Measurements from ENCODE around the gene STX8. TPM values are rescaled to one million over a fixed set of nuclear protein-coding genes. Genes with fewer than 3 reads are reported as not detected.

Gene STX8
- total and polyA plus RNA-seq, 9 of the 15 experiments (the other 6 are each of a cell fraction or from before 2014, with no cell fraction given), result 14.6 to 42.5 (median 22.1) TPM

DNA sequence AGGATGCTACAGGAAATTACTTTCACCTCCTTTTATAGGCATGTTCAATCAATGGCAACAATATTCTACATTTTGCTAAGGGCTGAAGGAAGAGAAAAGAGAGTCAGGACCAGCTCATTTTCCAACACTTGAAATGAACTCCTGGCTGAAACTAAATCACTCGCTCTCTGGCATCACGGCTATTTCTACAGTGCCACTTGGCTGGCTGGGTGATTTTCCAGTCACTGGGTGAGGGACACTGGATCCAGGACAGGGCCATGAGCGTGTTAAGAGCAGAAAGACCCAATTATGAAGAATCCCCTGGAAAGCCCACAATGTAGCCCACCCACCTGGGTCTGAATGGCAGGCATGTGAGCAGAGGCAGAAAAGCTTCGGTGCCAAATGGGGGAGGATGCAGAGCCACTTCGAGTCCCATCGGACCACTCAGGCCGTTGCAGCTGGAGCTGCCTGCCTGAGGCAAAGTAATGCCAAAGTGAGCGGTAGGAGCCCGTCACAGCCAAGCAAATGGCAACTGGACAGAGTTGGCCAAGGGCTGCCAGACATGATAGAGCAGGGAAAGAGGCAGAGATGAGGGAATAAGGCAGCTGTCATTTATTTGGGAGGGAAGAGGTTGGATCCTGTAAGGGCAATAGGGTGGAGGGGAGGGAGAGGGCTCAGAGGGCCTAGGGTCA, 246.2 kb downstream of the STX8 start:
- Histone ChIP-seq H3K27me3 (ENCODE audit: control insufficient read depth in 2 of 2, insufficient read depth in 2 of 2, low read length in 2 of 2) (peaks cover 0 to 10% of the 10 kb centered on the region in 2 experiments; a peak in 1 of 5 replicates), H3K9me1 (ENCODE audit: control insufficient read depth, insufficient read depth, low read length) (no peaks in the 10 kb centered on the region), H3K27ac (ENCODE audit: extremely low read depth, low read depth, low read length) (no peak overlapping the region), H3K4me2 (ENCODE audit: insufficient read depth, low read length) (no peak overlapping the region), H3K9ac (ENCODE audit: insufficient read depth in 1 of 2, low read depth in 2 of 2, low read length in 2 of 2) (no peak overlapping the region), H3K79me2 (ENCODE audit: control insufficient read depth, insufficient read depth, low read length) (no peaks in the 10 kb centered on the region), H2AFZ (ENCODE audit: low read depth, low read length) (no peak overlapping the region), H3K4me3 (no peak overlapping the region), H3K9me3 (replicated peaks; ENCODE audit: control insufficient read depth, insufficient read depth, low read depth, low read length) (no peaks in the 10 kb centered on the region), H3K36me3 (ENCODE audit: control insufficient read depth, insufficient read depth, low read length) (no peaks in the 10 kb centered on the region), H3K4me1 (replicated peaks in 1 of 2; ENCODE audit: control insufficient read depth in 2 of 2, insufficient read depth in 2 of 2, low read length in 2 of 2) (no peaks in the 10 kb centered on the region), H4K20me1 (replicated peaks; ENCODE audit: control insufficient read depth, insufficient read depth, low read length) (no peaks in the 10 kb centered on the region)
- ChIA-PET POLR2A (interaction anchor here (0.6 to 0.7 kb wide), 2 partner anchors 12 to 1745 kb away, joined by 3 to 4 read pairs; no protein-coding TSS in a partner anchor), CTCF (ENCODE audit: low intra/inter-chr PET ratio) (no interaction called here)
- intact Hi-C loops (cut with micrococcal nuclease), result no loop called here
- DNase-seq (ENCODE audit: extremely low read depth in 1 of 4, low spot score in 3 of 4) (no peak), ATAC-seq (no peak), FAIRE-seq (no peak)
- BruUV-seq (replicated peaks), result no TSS peak
- in situ Hi-C loops (cut with MboI), result no loop called here
- 2% methylated on average over 9 of the region's 9 CpGs for WGBS (ENCODE audit: insufficient coverage, low coverage, missing lambda C conversion rate)
- TF ChIP-seq KAT8 (IDR thresholded peaks at IDR 0.05; ENCODE audit: low read depth) (no peak), DACH1 (IDR thresholded peaks at IDR 0.05; ENCODE audit: partially characterized antibody) (no peak), ADNP (tag; IDR thresholded peaks at IDR 0.05) (no peak), ZHX1 (conservative IDR thresholded peaks at IDR 0.05; ENCODE audit: low read length) (no peak), SMAD2 (IDR thresholded peaks at IDR 0.05; ENCODE audit: low read depth, low read length) (no peak), JUN (IDR thresholded peaks at IDR 0.05; ENCODE audit: borderline replicate concordance, low read depth, low read length) (no peak), JUN (CRISPR knock-in tag; IDR thresholded peaks at IDR 0.05; ENCODE audit: borderline replicate concordance) (no peak), ZNF165 (CRISPR knock-in tag; IDR thresholded peaks at IDR 0.05; ENCODE audit: borderline replicate concordance) (no peak), TCFL5 (CRISPR knock-in tag; conservative IDR thresholded peaks at IDR 0.05) (no peak), HNRNPH1 (optimal IDR thresholded peaks at IDR 0.05; ENCODE audit: low read depth, low read length) (no peak), HOMEZ (CRISPR knock-in tag; IDR thresholded peaks at IDR 0.05) (no peak), CREBBP (IDR thresholded peaks at IDR 0.05; ENCODE audit: low read depth, low read length) (no peak), POLR3G (IDR thresholded peaks at IDR 0.05; ENCODE audit: extremely low read depth, insufficient read length, insufficient replicate concordance) (no peak)
- TF ChIP-seq, protein P1, sequence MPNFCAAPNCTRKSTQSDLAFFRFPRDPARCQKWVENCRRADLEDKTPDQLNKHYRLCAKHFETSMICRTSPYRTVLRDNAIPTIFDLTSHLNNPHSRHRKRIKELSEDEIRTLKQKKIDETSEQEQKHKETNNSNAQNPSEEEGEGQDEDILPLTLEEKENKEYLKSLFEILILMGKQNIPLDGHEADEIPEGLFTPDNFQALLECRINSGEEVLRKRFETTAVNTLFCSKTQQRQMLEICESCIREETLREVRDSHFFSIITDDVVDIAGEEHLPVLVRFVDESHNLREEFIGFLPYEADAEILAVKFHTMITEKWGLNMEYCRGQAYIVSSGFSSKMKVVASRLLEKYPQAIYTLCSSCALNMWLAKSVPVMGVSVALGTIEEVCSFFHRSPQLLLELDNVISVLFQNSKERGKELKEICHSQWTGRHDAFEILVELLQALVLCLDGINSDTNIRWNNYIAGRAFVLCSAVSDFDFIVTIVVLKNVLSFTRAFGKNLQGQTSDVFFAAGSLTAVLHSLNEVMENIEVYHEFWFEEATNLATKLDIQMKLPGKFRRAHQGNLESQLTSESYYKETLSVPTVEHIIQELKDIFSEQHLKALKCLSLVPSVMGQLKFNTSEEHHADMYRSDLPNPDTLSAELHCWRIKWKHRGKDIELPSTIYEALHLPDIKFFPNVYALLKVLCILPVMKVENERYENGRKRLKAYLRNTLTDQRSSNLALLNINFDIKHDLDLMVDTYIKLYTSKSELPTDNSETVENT (CRISPR knock-in tag; IDR thresholded peaks at IDR 0.05), result no peak
- TF ChIP-seq, protein P2, sequence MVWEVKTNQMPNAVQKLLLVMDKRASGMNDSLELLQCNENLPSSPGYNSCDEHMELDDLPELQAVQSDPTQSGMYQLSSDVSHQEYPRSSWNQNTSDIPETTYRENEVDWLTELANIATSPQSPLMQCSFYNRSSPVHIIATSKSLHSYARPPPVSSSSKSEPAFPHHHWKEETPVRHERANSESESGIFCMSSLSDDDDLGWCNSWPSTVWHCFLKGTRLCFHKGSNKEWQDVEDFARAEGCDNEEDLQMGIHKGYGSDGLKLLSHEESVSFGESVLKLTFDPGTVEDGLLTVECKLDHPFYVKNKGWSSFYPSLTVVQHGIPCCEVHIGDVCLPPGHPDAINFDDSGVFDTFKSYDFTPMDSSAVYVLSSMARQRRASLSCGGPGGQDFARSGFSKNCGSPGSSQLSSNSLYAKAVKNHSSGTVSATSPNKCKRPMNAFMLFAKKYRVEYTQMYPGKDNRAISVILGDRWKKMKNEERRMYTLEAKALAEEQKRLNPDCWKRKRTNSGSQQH (CRISPR knock-in tag; IDR thresholded peaks at IDR 0.05), result no peak
